SK-N-SH treated with all-trans-retinoic acid at 6 μM for 48 hours (cell line): Measurements from ENCODE around the gene PSMD14.
"Not testable (repeated sequence)": the region's sequence is repeated elsewhere in the genome, so short reads cannot be mapped to it uniquely, and the experiment has no call there.

ENCODE experiments used
- ARNTL ChIP-seq: fragments of 450-650 bp; formaldehyde crosslinking; IDR thresholded peaks from 2 replicates; pipeline ENCODE4 v1.5.0; 2020; ENCODE audit warnings: low read depth, mild to moderate bottlenecking, moderate library complexity, borderline replicate concordance
- RARB ChIP-seq: fragments of 250-450 bp; sonication (Bioruptor Pico); IDR thresholded peaks from 2 replicates; pipeline ENCODE4 v1.8.0; 2021; ENCODE audit warnings: mild to moderate bottlenecking, moderate library complexity
- TCF4 ChIP-seq: fragments of 250-450 bp; sonication (Bioruptor Pico); IDR thresholded peaks from 2 replicates; pipeline ENCODE4 v1.8.0; 2021; ENCODE audit warnings: mild to moderate bottlenecking, moderate library complexity, borderline replicate concordance
- ZC3H10 ChIP-seq: fragments of 250-450 bp; sonication (Bioruptor Pico); IDR thresholded peaks from 2 replicates; pipeline ENCODE4 v1.5.1; 2021; ENCODE audit warnings: mild to moderate bottlenecking, moderate library complexity
- ZFP3 ChIP-seq: fragments of 250-450 bp; sonication (Bioruptor Pico); IDR thresholded peaks from 2 replicates; pipeline ENCODE4 v1.5.0; 2020; ENCODE audit warnings: mild to moderate bottlenecking, moderate library complexity
- ZNF8 ChIP-seq: fragments of 450-650 bp; formaldehyde crosslinking; IDR thresholded peaks from 2 replicates; pipeline ENCODE4 v1.5.0; 2020; ENCODE audit warnings: mild to moderate bottlenecking, moderate library complexity
- TF ChIP-seq, protein P1 (sequence below): fragments of 250-450 bp; sonication (Bioruptor Pico); IDR thresholded peaks from 2 replicates; pipeline ENCODE4 v1.5.1; 2020; ENCODE audit warnings: low read depth, mild to moderate bottlenecking, moderate library complexity
- TF ChIP-seq, protein P2 (sequence below): fragments of 250-450 bp; sonication (Bioruptor Pico); IDR thresholded peaks from 2 replicates; pipeline ENCODE4 v1.8.0; 2020; ENCODE audit warnings: mild to moderate bottlenecking, moderate library complexity, borderline replicate concordance
- TF ChIP-seq, protein P3 (sequence below): fragments of 250-450 bp; sonication (Bioruptor Pico); IDR thresholded peaks from 2 replicates; pipeline ENCODE4 v1.5.0; 2020; ENCODE audit warnings: mild to moderate bottlenecking, moderate library complexity
- TF ChIP-seq, protein P4 (sequence below): fragments of 250-450 bp; sonication (Bioruptor Pico); IDR thresholded peaks from 2 replicates; pipeline ENCODE4 v1.5.1; 2021; ENCODE audit warnings: mild to moderate bottlenecking, moderate library complexity

DNA sequence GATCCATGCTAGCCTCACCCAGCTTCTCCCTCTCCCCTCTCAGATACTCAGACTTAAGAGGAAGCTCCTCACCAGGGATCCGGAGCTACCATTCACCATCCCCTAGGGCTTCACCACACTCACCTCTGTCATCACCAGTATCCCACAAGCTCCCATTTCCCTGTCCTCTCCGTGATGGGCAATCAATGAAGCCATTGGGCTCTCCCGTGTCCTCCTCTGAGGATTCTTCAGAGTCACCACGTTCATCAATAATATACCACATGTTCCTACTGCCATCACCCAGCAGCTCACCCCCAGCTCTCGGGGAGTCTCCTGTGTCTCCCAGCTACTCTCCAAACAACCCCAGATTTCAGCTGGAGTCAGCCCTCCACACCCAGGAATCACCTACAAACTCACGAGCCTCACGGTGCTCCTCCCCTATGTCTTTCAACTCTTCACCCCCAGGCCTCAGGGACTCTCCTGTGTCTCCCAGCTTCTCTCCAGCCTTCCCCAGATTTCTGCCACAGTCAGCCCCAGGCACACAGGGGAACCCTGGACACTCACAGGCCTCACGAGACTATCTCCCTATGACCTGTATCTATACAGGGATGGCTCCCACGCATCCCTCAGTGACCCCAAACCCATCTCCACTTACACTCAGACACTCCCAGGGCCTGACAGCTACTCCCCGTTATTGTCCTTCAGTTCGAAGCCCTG lies 26.5 kb upstream of the PSMD14 start:
- TF ChIP-seq, protein P1, sequence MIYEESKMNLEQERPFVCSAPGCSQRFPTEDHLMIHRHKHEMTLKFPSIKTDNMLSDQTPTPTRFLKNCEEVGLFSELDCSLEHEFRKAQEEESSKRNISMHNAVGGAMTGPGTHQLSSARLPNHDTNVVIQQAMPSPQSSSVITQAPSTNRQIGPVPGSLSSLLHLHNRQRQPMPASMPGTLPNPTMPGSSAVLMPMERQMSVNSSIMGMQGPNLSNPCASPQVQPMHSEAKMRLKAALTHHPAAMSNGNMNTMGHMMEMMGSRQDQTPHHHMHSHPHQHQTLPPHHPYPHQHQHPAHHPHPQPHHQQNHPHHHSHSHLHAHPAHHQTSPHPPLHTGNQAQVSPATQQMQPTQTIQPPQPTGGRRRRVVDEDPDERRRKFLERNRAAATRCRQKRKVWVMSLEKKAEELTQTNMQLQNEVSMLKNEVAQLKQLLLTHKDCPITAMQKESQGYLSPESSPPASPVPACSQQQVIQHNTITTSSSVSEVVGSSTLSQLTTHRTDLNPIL (CRISPR knock-in tag), result not testable (repeated sequence)
- TF ChIP-seq, protein P2, sequence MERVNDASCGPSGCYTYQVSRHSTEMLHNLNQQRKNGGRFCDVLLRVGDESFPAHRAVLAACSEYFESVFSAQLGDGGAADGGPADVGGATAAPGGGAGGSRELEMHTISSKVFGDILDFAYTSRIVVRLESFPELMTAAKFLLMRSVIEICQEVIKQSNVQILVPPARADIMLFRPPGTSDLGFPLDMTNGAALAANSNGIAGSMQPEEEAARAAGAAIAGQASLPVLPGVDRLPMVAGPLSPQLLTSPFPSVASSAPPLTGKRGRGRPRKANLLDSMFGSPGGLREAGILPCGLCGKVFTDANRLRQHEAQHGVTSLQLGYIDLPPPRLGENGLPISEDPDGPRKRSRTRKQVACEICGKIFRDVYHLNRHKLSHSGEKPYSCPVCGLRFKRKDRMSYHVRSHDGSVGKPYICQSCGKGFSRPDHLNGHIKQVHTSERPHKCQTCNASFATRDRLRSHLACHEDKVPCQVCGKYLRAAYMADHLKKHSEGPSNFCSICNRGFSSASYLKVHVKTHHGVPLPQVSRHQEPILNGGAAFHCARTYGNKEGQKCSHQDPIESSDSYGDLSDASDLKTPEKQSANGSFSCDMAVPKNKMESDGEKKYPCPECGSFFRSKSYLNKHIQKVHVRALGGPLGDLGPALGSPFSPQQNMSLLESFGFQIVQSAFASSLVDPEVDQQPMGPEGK (CRISPR knock-in tag), result not testable (repeated sequence)
- TF ChIP-seq ARNTL (CRISPR knock-in tag); ZC3H10 (CRISPR knock-in tag); RARB (CRISPR knock-in tag); ZFP3 (CRISPR knock-in tag); TCF4 (CRISPR knock-in tag); ZNF8: not testable (repeated sequence)
- TF ChIP-seq, protein P3, sequence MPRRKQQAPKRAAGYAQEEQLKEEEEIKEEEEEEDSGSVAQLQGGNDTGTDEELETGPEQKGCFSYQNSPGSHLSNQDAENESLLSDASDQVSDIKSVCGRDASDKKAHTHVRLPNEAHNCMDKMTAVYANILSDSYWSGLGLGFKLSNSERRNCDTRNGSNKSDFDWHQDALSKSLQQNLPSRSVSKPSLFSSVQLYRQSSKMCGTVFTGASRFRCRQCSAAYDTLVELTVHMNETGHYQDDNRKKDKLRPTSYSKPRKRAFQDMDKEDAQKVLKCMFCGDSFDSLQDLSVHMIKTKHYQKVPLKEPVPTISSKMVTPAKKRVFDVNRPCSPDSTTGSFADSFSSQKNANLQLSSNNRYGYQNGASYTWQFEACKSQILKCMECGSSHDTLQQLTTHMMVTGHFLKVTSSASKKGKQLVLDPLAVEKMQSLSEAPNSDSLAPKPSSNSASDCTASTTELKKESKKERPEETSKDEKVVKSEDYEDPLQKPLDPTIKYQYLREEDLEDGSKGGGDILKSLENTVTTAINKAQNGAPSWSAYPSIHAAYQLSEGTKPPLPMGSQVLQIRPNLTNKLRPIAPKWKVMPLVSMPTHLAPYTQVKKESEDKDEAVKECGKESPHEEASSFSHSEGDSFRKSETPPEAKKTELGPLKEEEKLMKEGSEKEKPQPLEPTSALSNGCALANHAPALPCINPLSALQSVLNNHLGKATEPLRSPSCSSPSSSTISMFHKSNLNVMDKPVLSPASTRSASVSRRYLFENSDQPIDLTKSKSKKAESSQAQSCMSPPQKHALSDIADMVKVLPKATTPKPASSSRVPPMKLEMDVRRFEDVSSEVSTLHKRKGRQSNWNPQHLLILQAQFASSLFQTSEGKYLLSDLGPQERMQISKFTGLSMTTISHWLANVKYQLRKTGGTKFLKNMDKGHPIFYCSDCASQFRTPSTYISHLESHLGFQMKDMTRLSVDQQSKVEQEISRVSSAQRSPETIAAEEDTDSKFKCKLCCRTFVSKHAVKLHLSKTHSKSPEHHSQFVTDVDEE (CRISPR knock-in tag), result not testable (repeated sequence)
- TF ChIP-seq, protein P4, sequence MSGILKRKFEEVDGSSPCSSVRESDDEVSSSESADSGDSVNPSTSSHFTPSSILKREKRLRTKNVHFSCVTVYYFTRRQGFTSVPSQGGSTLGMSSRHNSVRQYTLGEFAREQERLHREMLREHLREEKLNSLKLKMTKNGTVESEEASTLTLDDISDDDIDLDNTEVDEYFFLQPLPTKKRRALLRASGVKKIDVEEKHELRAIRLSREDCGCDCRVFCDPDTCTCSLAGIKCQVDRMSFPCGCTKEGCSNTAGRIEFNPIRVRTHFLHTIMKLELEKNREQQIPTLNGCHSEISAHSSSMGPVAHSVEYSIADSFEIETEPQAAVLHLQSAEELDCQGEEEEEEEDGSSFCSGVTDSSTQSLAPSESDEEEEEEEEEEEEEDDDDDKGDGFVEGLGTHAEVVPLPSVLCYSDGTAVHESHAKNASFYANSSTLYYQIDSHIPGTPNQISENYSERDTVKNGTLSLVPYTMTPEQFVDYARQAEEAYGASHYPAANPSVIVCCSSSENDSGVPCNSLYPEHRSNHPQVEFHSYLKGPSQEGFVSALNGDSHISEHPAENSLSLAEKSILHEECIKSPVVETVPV (CRISPR knock-in tag), result not testable (repeated sequence)
